CD4-positive, alpha-beta T cell (primary cell): ENCODE data around the gene FBXL16. TPM values are rescaled to one million over a fixed set of nuclear protein-coding genes. Genes with fewer than 3 reads are reported as not detected.
A peak's percentile ranks its signal among the peaks of the same experiment; 100 is the strongest.

ENCODE experiments used
- ATAC-seq: fragments of 200-7000 bp; cut with Tn5 transposase; one replicate; pipeline ENCODE4 v1.10.0; 2022; ENCODE audit warnings: mild to moderate bottlenecking; ENCODE audit not compliant: poor library complexity
- CTCF ChIA-PET: fragments of 350-600 bp; sonication (Branson Sonifier 250); formaldehyde crosslinking; loops from one replicate; lab custom pipeline; 2021; ENCODE audit warnings: antibody characterized with exemption, inconsistent platforms; lab: Charles Lee
- POLR2A ChIA-PET: fragments of 350-600 bp; sonication (Branson Sonifier 250); formaldehyde crosslinking; loops from one replicate; lab custom pipeline; 2021; ENCODE audit warnings: antibody characterized with exemption, inconsistent platforms; lab: Charles Lee
- DNase-seq, 14 experiments: peaks; one replicate each; pipeline ENCODE4 v3.0.0-alpha.2; 2013 to 2020; ENCODE audit warnings: mixed read lengths in 2 of 14
- H3K27ac ChIP-seq, 2 donors: one replicate each; pipeline versions ENCODE4 v1.5.1 to v1.7.0; 2013; ENCODE audit warnings: low read length in 2 of 2, low read depth in 1 of 2, mild to moderate bottlenecking in 1 of 2
- H3K27me3 ChIP-seq, 2 experiments: 1 replicate in 1 of 2; 2 replicates in 1 of 2; pipeline versions ENCODE4 v1.6.1 to v1.7.0; 2013; ENCODE audit warnings: low read length in 2 of 2, control low read depth in 1 of 2, mild to moderate bottlenecking in 1 of 2, moderate library complexity in 1 of 2; ENCODE audit not compliant: insufficient read depth in 2 of 2, control insufficient read depth in 1 of 2
- H3K36me3 ChIP-seq: one replicate; pipeline ENCODE4 v1.6.1; 2013; ENCODE audit warnings: low read length, control low read depth; ENCODE audit not compliant: insufficient read depth
- H3K4me1 ChIP-seq: one replicate; pipeline ENCODE4 v1.6.1; 2013; ENCODE audit warnings: low read length, control low read depth; ENCODE audit not compliant: insufficient read depth
- H3K4me3 ChIP-seq: one replicate; pipeline ENCODE4 v1.5.1; 2013; ENCODE audit warnings: mild to moderate bottlenecking, low read length, moderate library complexity
- H3K9me3 ChIP-seq, 2 experiments: 1 replicate in 1 of 2; 2 replicates in 1 of 2; pipeline versions ENCODE4 v1.6.1 to v1.7.0; 2013; ENCODE audit warnings: low read length in 2 of 2, mild to moderate bottlenecking in 2 of 2, control low read depth in 1 of 2, moderate library complexity in 1 of 2; ENCODE audit not compliant: control insufficient read depth in 1 of 2, insufficient read depth in 1 of 2
- H3K27ac Mint-ChIP-seq: one replicate; pipeline ENCODE4 v1.8.0; 2020; ENCODE audit warnings: mixed read lengths
- H3K27me3 Mint-ChIP-seq: one replicate; pipeline ENCODE4 v1.8.0; 2021; ENCODE audit warnings: mixed read lengths
- H3K36me3 Mint-ChIP-seq: one replicate; pipeline ENCODE4 v1.8.0; 2021; ENCODE audit warnings: low read depth, mixed read lengths
- H3K4me1 Mint-ChIP-seq: one replicate; pipeline ENCODE4 v1.8.0; 2021; ENCODE audit warnings: low read depth, mixed read lengths
- H3K4me3 Mint-ChIP-seq: one replicate; pipeline ENCODE4 v1.8.0; 2020; ENCODE audit warnings: mild to moderate bottlenecking, mixed read lengths
- H3K9me3 Mint-ChIP-seq: one replicate; pipeline ENCODE4 v1.8.0; 2020; ENCODE audit warnings: mixed read lengths
- intact Hi-C, 2 experiments: fragments of 100-400 bp; cut with DNase I in 1 of 2; cut with micrococcal nuclease in 1 of 2; formaldehyde crosslinking; loops; one replicate each; pipeline versions ENCODE4 v1.15.1 to v1.9.0; 2023 to 2025; cut with DNase I, micrococcal nuclease
- total RNA-seq, 174 experiments: library from RNA in 2 of 174; stranded (reverse) in 2 of 174; gene quantifications; one replicate each; pipeline ENCODE4 v1.2.3 and lab custom pipeline; 2021 to 2026
- TF ChIP-seq, protein P1 (sequence below): fragments of 200-600 bp; IDR thresholded peaks from one replicate; pipeline ENCODE4 v1.8.0; 2022; ENCODE audit warnings: antibody characterized with exemption, mild to moderate bottlenecking

Gene FBXL16
- total RNA-seq, 2 experiments from 2014 or later: 11.0 to 11.7 TPM

DNA sequence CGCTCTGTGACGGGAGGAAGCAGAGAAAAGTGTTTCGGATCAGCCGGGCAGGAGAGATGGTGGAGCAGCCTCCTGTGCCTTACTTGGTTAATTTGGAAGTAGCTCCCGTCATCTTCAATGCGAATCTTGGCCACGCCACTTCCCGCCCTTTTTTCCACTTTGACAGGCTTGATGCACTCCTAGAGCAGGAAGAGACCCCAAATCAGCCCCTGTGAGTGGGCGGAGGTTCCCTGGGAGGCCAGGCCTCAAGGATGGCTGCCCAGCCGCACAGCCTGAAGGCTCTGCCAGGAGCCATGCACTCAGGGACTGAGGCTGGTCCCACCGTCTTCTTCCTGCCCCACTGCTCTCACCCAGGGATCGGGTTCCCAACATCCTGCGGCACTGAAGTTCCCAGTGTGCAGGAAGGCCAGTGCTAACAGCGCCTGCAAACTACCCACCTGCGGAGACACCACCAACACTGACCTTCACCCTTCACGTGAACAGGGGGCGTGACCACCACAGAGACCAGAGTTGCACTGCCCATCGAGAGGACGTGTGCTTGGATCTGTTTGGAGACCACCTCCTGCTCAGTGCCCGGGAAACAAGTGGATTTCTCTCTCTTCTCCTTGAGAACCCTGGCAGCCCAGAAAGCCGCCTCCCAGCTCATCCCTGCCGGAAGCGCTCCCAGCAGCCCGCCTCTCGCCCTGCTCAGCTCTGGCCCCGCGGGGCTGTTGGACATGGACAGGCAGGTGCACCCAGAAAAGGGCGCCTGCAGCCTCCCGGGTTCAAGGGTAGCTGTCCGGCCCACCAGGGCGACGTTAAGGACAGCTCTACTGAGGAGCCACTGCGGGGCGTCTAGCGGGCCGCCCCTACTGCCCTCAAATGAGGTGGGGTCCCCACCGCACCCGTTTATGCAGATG, 34.2 kb upstream of the FBXL16 start:
- DNase-seq: no peak

DNA sequence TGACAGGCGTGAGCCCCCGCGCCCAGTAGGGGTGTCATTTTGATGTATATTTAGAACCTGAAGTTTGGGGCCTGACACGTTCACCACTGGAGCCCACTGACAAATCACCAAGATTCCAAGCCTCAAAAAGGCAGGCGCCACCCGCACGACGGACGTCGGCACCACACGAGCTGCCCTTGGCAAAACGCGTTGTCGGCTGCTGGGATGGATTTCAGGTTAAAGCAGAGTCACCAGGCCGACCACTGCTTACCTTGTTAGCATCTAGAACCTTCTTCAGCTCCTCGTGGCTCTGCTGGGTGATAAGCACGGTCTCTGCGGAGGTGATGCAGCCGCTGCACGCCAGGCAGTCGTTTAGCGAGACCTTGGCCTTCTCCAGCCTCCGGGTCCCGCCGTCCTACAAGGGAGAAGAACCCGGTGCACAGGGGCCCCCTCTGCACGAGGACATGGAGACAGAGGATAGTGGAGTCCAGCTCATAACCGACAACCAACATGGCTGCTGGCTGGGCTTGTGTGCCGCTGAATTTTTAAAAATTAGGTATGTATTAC, 31.4 kb upstream of the FBXL16 start:
- ChIA-PET POLR2A (interaction anchor here (1.0 kb wide), 1 partner anchor 15 kb away, joined by 3 read pairs; no protein-coding TSS in a partner anchor), CTCF (no interaction called here)
- peaks cover 20% of the 10 kb centered on the region for H3K4me1 ChIP-seq
- Mint-ChIP-seq H3K36me3 (peaks cover 33% of the 10 kb centered on the region), H3K27ac (no peak overlapping the region), H3K27me3 (no peaks in the 10 kb centered on the region), H3K9me3 (no peaks in the 10 kb centered on the region), H3K4me3 (peak overlapping the region; percentile 63), H3K4me1 (no peaks in the 10 kb centered on the region)
- H3K36me3 ChIP-seq: peaks cover 54% of the 10 kb centered on the region
- no peak overlapping the region for H3K27ac ChIP-seq
- no peaks in the 10 kb centered on the region for H3K9me3 ChIP-seq
- TF ChIP-seq, protein P1, sequence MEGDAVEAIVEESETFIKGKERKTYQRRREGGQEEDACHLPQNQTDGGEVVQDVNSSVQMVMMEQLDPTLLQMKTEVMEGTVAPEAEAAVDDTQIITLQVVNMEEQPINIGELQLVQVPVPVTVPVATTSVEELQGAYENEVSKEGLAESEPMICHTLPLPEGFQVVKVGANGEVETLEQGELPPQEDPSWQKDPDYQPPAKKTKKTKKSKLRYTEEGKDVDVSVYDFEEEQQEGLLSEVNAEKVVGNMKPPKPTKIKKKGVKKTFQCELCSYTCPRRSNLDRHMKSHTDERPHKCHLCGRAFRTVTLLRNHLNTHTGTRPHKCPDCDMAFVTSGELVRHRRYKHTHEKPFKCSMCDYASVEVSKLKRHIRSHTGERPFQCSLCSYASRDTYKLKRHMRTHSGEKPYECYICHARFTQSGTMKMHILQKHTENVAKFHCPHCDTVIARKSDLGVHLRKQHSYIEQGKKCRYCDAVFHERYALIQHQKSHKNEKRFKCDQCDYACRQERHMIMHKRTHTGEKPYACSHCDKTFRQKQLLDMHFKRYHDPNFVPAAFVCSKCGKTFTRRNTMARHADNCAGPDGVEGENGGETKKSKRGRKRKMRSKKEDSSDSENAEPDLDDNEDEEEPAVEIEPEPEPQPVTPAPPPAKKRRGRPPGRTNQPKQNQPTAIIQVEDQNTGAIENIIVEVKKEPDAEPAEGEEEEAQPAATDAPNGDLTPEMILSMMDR: no peak
- ATAC-seq (no peak), DNase-seq (peak in 1 of 14 experiments; percentile 17)
- no peaks in the 10 kb centered on the region for H3K27me3 ChIP-seq
- no peak overlapping the region for H3K4me3 ChIP-seq
- intact Hi-C loops: no loop called here

More for the DNA sequence above, 34.2 kb upstream of the FBXL16 start:
- no peaks in the 10 kb centered on the region for H3K27me3 Mint-ChIP-seq
- no peaks in the 10 kb centered on the region for H3K9me3 Mint-ChIP-seq
- H3K27ac Mint-ChIP-seq: no peak overlapping the region
- intact Hi-C loops: no loop called here
- peaks cover 23% of the 10 kb centered on the region for H3K36me3 Mint-ChIP-seq
- H3K4me3 ChIP-seq: peak overlapping the region; percentile 88
- ATAC-seq: no peak
- peak overlapping the region; percentile 60 for H3K4me3 Mint-ChIP-seq
- TF ChIP-seq, protein P1: no peak
- H3K4me1 Mint-ChIP-seq: no peaks in the 10 kb centered on the region
- peaks cover 20% of the 10 kb centered on the region for H3K4me1 ChIP-seq
- H3K36me3 ChIP-seq: peaks cover 37% of the 10 kb centered on the region
- POLR2A ChIA-PET: interaction anchor here (0.8 to 1.7 kb wide), 7 partner anchors 11 to 48 kb away, joined by 3 to 7 read pairs (median 5); partner anchors contain the start of genes ANTKMT, CHTF18 and RPUSD1
- CTCF ChIA-PET: interaction anchor here (1.4 to 1.9 kb wide), 5 partner anchors 11 to 45 kb away, joined by 3 to 9 read pairs (median 8); partner anchors contain the start of genes ANTKMT and METRN
- no peaks in the 10 kb centered on the region for H3K27me3 ChIP-seq
- no peak overlapping the region for H3K27ac ChIP-seq
- H3K9me3 ChIP-seq: no peaks in the 10 kb centered on the region

GRCh38 chr16:735982-736453, 30.4 kb upstream of the FBXL16 start:
- CTCF ChIA-PET: no interaction called here
- Histone ChIP-seq H3K9me3 (no peaks in the 10 kb centered on the region), H3K4me1 (peaks cover 15% of the 10 kb centered on the region), H3K27me3 (no peaks in the 10 kb centered on the region), H3K36me3 (peaks cover 54% of the 10 kb centered on the region), H3K4me3 (no peak overlapping the region), H3K27ac (no peak overlapping the region)
- no peaks in the 10 kb centered on the region for H3K9me3 Mint-ChIP-seq
- intact Hi-C loops: no loop called here
- H3K27ac Mint-ChIP-seq: no peak overlapping the region
- POLR2A ChIA-PET: interaction anchor here (1.0 kb wide), 1 partner anchor 14 kb away, joined by 3 read pairs; no protein-coding TSS in a partner anchor
- H3K27me3 Mint-ChIP-seq: no peaks in the 10 kb centered on the region
- peak in 1 of 14 experiments; percentile 5 for DNase-seq
- no peaks in the 10 kb centered on the region for H3K4me1 Mint-ChIP-seq
- peaks cover 33% of the 10 kb centered on the region for H3K36me3 Mint-ChIP-seq
- H3K4me3 Mint-ChIP-seq: no peak overlapping the region
- TF ChIP-seq, protein P1: no peak
- no peak for ATAC-seq
